Stimulated activated CD8-positive, alpha-beta memory T cell treated with anti-CD3 and anti-CD28 coated beads, Interleukin-12 subunit alpha, Interleukin-12 subunit beta, amount 100 ng/mL, for 1 hour (primary cell): ENCODE results near the gene TANGO6.
A peak's percentile ranks its signal among the peaks of the same experiment; 100 is the strongest.

ENCODE experiments used
- DNase-seq: peaks from one replicate; pipeline ENCODE4 v3.0.0-alpha.2; 2020; ENCODE audit warnings: low read depth

TANGO6 gene

DNA sequence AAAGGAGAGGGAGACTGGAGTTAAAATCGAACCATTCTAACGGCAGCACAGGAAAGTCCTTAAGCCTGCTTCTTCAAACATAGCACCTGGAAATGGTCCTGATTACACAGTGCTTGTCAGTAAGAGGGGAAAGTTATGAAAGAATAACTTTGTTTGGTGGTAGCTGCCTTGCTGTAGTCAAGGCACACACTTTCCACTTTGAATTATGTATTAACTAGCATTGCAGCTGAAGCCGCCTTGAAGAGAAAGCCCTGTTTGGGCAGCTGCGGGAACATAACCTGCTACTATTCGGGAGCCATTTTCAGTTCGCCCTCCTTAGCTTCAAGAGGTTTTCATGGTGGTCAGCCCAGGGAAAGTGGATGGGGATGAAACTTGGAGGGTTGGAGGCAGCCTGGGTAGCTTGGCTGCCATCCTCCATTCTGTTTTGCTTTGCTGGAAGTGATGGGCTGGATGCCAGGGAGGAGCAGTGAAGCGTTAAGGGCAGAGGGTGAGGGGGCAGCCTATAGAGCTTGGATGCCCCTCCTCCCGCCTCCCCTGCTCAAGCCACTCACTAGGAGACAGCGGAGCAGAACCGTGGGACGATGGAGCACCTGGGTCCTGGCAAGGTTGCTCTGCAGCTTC, 256.9 kb downstream of the TANGO6 start:
- no peak for DNase-seq

DNA sequence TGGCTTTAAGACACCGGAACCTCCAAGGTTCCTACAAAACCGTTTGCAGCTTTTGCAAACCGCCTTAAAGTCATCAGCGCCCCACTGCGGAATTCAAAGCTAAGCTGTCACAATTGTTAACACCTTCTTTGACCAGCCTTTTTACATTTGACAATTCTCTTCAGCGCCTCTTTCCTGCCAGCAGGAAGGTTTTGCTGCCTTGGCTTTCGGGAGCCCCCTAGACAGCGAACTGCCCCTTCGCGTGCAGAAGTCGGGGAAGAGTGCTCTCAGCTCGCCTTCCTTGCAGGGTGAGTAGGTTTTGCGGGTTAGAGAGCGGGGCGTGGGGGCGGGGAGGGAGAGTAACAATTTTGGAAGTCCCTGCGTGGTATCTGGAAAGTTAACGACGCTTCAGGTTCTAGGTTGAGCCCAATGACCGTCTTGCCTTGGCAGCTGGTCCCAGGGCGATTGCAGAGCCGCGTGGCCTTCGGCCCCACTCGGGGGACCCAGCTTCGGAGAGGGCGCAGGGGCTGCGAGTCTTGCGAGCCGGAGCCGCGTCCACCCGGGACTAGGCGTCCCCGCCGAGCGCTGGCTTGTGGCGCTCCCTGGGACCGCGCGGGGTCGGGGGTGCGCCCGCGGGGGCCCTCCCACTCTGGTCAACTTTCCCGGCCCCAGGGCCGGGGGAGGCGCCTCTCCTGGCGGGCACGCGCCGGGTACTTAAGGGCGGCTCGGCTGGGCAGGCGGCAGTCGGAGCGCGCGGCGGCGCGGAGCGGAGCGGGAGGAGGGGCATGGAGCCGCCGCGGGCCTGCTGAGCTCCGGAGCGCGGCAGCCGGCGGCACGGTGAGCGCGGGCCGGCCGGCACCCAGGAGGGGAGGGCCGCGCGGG, 262.4 kb downstream of the TANGO6 start, which contains the start of gene HAS3:
Gene HAS3 (plus strand): TSS at position 153 of the 861 bp plus-strand sequence. CDS start 3,743 bp downstream, outside the sequence.
- no peak for DNase-seq

DNA sequence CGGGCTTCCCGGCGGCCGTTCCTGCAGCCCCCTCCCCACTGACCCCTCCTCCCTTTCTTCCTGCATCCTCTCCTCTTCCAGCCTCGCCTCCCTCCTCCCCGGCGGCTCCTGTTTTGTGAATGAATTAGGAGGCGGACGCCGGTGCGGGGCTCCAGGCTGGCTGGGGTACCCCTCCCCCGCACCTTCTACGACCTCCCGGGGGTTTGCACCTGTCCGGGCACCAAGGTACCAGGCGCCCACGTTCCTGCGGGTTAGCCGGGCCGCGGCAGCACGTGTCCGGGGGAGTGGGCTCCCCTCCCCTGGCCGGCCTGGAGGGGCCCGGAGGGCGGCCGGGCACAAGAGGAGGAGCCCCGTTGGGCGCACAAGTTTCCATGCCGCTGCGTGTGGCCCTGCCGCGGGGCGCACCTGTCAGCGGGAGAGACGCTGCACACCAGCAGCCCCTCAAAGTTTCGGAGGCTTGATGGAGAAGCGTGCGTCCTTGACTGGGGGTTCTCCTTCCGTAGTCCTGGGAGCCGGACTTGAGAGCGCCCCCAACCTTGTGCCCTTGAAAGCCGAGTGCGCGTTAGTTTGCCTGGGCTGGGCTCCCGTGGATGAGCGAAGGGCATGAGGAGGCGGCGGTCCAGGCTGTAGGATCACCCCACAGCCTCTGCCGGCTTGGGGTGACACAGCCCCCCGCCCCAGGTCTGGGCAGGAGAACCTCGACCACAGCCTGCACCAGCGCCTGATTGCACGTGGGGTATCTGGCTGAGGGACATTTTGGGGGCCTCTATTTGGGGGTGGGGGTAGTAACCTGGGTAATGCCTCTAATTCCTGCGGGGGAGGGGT, 263.4 kb downstream of the TANGO6 start:
- no peak for DNase-seq

DNA sequence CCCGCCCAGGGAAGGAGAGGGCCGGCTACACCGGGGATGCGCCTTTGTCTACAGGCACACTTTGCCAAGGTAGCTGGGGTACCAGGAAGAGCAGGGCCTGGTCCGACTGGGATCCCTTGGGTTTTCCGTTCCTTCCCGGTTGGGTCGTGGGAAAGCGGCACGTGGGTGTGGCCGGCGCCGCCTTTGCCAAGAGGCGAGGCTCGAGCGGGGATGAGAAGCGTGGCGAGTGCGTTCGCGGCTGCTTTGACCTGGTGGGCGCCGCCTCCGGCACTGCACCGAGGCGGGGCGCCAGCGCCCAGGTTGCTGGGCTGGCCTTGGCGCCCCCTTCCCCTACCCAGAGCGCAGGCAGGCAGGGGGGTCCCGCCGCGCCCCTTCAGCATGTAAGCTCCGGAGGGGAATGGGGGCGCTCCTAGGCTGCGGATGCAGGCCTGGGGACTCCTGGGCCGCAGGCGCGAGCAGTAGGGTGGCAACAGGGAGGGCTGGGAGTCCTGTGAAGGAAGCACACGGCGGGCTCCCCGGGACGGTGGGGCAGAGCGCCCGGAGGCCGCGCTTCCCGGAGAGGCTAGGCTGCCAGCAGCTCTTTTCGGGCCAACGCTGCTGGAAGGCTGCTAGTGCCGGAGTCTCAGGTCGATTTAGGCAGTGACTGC, 264.1 kb downstream of the TANGO6 start:
- DNase-seq = no peak

DNA sequence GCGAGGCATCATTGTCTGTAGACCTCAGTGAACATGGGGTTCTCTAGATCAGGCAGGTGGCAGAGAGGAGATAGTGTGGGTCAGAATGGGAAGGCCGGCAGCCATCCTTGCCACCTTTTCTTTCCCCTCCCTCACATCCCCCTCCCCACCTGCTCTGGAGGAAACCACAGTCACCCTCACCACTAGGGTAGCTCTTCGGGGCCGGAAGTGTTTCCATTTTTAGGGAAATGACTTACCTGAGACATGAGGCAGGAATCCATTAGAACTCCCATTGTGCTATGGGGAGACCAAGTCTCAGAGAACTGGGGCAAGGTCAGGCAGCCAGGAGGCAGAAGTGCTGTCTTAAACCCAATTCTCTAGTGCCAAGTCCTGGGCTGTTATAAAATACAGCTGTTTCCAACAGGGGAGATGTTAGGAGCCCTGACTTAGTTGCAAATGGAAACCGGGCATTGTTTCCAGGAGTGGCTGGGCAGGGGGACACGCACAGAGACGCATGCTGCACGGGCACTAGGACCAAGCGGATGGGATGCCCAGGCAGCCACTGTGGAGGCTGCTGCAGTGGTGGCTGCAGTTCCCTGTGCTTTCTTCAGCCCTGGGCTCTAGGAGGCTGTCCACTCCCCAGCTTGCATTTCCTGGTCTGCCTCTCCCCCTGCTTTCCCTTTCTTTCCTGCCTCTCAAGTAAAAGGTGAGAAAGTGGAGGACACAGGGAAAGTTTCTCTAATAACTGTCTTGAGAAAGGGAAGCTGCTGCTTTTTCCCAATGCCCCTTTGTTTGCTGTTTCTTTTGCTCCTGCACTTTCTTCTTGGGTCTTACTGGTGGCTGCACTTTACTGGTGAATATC, 265.0 kb downstream of the TANGO6 start:
- DNase-seq = no peak

DNA sequence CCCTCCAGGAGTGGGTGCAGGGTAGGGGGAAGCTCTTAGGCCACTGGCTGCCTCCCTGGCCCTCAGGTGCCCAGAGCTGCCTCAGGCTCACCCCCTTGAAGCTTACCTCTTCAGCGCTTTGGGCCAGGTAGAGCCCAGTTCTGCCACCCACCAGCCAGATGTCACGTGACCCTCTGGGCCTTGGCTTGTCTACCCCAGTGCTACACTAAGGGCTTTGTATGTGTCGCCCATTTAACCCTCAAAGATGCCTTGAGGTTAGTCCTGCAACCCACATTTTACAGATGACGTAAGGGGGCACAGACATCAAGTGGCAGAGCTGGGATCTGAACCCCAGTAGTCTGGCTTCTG, 265.5 kb downstream of the TANGO6 start:
- no peak for DNase-seq

DNA sequence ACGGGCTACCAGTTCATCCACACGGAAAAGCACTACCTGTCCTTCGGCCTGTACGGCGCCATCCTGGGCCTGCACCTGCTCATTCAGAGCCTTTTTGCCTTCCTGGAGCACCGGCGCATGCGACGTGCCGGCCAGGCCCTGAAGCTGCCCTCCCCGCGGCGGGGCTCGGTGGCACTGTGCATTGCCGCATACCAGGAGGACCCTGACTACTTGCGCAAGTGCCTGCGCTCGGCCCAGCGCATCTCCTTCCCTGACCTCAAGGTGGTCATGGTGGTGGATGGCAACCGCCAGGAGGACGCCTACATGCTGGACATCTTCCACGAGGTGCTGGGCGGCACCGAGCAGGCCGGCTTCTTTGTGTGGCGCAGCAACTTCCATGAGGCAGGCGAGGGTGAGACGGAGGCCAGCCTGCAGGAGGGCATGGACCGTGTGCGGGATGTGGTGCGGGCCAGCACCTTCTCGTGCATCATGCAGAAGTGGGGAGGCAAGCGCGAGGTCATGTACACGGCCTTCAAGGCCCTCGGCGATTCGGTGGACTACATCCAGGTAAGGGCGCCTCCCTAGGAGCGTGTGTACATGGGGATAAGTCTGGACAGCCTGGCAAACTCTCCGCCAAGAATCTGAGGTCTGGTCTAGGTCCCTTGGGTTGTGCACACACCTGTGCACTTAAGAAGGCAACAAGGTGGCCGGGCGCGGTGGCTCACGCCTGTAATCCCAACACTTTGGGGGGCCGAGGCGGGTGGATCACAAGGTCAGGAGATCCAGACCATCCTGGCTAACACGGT, 266.3 kb downstream of the TANGO6 start:
- DNase-seq = no peak

DNA sequence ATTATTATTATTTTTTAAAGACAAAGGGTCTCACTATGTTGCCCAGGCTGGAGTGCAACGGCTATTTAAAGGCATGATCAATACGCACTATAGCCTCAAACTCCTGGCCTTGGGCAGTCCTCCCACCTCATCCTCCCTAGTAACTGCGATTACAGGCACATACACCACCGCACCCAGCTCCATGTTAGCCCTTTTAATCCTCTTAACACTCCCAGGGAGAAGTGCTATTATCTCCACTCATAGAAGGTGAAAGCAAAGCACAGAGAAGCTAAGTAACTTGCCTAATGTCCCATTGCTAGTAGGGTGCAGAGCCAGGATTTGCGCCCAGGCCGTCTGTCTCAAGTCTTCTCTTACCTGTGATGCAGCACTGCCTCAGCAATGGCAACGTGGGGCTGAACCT, 267.1 kb downstream of the TANGO6 start:
- DNase-seq = no peak

DNA sequence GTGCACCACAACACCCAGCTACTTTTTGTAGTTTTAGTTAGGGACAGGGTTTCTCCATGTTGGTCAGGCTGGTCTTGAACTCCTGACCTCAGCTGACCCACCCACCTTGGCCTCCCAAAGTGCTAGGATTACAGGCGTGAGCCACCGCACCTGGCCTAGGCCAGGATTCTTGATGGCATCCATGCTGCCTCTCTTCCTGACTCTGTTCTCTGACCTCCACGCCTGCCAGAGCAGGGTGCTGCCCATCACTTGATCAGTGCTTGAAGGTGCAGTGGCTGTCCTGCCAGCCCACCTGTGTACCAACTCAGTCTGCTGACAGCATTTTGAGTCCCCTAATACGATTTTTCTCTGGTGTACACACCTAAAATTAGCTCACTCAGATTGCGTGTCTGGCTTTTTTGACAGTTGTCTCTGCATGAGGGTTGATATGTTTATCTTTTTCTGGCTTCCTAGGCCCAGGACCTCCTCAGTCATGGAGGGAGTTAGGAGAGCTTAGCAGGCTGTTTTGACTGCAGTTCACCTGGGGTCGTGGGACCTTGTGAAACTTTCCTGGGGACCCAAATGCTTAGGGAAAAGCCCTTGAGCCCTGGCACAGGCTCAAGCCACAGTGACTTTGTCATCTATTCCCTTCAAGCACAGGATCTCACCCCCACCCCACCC, 268.0 kb downstream of the TANGO6 start:
- DNase-seq = no peak

DNA sequence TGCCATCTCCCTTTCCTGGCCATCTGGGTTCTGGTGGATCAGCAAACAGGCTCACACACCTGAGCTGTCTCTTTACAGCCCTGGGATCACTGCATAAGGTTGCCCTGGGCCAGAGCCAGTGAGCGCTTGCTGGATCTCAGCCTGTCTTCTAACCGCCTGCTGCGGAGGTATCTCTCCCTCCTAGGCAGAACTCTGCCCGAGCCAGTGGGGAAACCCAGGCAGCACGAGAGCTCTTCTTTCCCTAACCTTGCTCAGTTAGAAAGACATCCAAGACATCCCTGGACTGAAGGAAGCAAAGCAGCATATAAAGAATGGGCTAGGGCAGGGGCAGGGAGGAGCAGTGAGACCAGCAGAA, 268.5 kb downstream of the TANGO6 start:
- DNase-seq = no peak

DNA sequence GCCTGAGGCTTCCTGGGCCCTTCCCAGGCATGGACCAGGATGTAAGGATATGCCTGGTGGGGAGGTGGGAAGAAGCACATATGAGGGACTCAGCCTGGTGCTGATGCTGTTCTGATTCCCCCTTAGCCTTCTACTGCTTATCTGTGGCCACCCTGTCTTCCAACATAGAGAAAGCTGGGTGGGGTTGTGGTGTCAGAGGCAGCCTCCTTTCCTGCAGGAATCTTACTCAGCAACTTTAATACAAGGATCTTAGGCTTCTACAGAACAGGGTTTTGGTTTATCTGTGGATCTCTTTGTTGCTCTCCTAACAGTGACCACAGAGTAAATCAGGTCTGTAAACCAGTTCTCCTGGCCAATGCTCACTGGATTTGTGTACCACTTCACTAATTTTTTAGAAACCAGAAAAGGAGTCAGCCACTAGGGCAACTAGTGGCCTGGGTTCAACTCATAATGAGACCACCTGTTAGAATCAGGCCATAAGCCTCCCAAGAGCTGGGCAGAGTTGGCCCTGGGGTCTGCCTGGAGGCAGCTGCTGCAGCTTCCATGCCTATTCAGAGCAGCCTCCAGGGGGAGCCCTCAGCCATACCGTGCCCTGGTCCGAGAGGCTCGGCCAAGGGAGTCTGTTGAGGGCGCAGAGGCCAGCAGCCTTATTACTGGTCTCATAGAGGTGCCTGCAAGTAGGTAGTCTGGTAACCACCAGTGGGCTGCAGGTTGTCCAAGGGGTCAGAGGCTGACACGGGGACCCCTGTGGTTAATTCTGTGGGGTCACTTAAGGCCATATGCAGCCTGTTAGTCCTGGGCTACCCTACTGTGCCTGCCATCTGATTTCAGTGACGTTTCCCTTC, 269.2 kb downstream of the TANGO6 start:
- DNase-seq = peak; percentile 20

DNA sequence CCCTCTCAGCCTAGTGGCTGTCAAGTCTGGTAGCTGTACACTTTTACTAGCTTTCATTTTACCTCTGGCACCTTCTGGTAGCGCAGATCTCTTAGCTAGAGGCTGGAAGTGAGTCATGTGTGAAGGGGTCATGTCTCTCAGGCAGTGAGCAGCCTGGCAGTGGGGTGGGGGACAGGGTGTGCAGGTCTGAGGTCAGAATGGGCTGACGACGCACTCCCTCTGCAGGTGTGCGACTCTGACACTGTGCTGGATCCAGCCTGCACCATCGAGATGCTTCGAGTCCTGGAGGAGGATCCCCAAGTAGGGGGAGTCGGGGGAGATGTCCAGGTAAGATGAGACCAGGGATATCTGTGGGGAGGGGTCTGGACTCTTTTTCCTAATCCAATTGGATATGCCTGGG, 269.9 kb downstream of the TANGO6 start:
- DNase-seq = no peak

DNA sequence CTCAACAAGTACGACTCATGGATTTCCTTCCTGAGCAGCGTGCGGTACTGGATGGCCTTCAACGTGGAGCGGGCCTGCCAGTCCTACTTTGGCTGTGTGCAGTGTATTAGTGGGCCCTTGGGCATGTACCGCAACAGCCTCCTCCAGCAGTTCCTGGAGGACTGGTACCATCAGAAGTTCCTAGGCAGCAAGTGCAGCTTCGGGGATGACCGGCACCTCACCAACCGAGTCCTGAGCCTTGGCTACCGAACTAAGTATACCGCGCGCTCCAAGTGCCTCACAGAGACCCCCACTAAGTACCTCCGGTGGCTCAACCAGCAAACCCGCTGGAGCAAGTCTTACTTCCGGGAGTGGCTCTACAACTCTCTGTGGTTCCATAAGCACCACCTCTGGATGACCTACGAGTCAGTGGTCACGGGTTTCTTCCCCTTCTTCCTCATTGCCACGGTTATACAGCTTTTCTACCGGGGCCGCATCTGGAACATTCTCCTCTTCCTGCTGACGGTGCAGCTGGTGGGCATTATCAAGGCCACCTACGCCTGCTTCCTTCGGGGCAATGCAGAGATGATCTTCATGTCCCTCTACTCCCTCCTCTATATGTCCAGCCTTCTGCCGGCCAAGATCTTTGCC, 271.1 kb downstream of the TANGO6 start:
- no peak for DNase-seq

DNA sequence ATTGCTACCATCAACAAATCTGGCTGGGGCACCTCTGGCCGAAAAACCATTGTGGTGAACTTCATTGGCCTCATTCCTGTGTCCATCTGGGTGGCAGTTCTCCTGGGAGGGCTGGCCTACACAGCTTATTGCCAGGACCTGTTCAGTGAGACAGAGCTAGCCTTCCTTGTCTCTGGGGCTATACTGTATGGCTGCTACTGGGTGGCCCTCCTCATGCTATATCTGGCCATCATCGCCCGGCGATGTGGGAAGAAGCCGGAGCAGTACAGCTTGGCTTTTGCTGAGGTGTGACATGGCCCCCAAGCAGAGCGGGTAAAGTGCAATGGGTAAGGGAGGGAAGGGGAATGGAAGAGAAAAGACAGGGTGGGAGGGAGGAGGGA, 271.6 kb downstream of the TANGO6 start:
- DNase-seq = no peak

DNA sequence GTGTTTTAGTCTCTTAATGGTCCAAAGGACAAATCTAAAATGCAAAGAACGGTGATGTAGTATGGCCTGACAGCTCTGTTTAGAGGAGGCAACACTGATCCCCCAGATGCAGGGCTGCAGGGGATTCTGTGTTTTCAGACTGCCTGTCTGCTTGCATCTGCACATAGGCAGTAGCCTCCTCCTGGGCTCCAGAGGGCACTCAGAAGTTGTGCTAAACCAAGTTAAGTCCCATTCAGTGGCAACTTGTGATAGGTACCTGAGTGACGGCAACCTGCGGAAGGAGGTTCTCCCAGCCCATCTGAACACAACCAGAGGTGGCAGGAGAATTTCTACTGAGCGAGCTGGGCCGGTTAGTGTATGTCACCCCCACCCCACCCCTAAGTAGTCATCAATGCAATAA, 272.0 kb downstream of the TANGO6 start:
- DNase-seq = no peak

DNA sequence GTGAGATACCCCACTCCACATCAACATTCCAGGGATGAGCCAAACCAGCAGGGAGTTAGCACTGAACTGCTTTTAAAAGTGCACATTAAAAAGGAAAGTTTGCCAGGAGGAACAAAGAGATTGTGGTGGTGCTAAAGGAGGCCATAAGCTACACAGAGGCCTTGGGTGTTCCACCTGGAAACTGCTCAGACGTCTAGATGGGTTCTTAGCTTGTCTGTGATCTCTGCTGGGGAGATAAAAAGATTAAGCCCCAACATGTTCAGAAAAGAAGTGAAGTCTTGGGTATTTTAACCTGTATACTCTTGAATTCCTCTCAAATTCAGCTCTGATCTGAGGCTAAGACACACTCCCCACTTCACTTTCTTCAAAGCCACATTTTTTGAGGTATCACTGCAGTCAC, 272.5 kb downstream of the TANGO6 start:
- no peak for DNase-seq

DNA sequence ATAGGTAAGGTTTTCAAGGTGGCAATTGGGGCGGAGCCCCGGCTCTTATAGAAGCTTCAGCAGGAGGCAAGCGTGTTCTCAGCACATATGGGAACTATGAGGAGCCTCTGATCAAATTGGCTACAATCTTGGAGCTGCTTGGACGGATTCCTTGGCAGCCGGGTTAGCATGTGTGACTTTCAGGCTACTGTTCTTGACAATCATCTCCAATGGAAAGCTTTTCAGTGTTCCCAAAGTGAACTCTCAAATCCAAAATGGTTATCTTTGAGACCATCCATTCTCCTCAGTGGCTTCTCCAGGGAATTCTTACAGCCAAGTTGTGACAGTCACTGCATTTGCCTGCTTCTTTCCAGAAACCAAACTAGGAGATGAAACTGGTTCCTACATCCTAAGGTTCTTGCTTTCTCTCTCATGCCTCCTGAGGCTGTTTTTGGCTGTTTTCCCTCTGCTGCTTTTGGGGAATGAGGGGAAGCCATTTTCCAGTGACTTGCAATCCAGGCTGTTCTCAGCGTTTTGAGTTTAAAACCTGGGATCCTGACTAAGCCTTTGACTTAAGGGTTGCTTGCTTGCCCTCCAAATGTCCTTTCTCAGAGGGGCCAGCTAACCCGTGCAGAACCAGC, 273.0 kb downstream of the TANGO6 start:
- DNase-seq = no peak

DNA sequence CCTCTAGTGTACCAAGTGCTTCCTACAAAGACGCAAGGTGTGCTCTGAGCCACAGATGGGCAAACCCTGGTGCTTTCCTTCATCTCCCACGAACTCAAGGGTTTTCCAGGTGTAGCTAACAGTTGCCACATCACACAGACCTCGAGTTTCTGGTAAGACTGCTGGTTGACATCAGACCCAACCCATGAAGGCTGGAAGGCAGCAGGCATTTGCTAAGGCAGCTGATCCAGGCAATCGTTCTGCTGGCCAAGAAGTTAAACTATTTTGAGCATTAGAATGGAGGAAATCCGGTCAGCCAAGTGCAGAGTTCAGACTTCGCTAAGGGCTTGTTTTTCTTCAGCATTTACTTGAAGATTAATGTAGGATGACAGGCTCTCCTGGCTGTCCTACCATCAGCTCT, 273.6 kb downstream of the TANGO6 start:
- DNase-seq = no peak
